ENCODE measurements around the gene ZMIZ1.
A peak's percentile ranks its signal among the peaks of the same experiment; 100 is the strongest.

Gene ZMIZ1

GRCh38 chr10:79201706-79202105 lies 132.9 kb downstream of the ZMIZ1 start:
- in situ Hi-C loops (cut with HindIII; ENCODE audit: low pct_ligation_motif_present, low sequenced_read_pairs), result no loop called here
- Histone ChIP-seq H3K27ac (no peak overlapping the region), H3K36me3 (replicated peaks) (peaks cover 20% of the 10 kb centered on the region), H3K4me3 (ENCODE audit: low read depth, low read length) (no peak overlapping the region), H3K27me3 (replicated peaks) (no peaks in the 10 kb centered on the region)
- TF ChIP-seq CTCF (IDR thresholded peaks at IDR 0.05; ENCODE audit: low read depth, low read length, missing control alignments), result no peak
- no peak for DNase-seq

- no peak overlapping the region for H3K4me3 ChIP-seq (ENCODE audit: low read depth, low read length)
- DNase-seq, result no peak
- peaks cover 22% of the 10 kb centered on the region for H3K36me3 ChIP-seq (replicated peaks)
- peak; percentile 80 for TF ChIP-seq CTCF (IDR thresholded peaks at IDR 0.05; ENCODE audit: low read depth, low read length, missing control alignments)
- H3K27ac ChIP-seq, result no peak overlapping the region
- in situ Hi-C loops (cut with HindIII; ENCODE audit: low pct_ligation_motif_present, low sequenced_read_pairs), result no loop called here
- H3K27me3 ChIP-seq (replicated peaks), result no peaks in the 10 kb centered on the region
Measured at GRCh38 chr10:79202188-79203013, 133.6 kb downstream of the ZMIZ1 start.

GRCh38 chr10:79203014-79203644 lies 134.4 kb downstream of the ZMIZ1 start:
- TF ChIP-seq CTCF (IDR thresholded peaks at IDR 0.05; ENCODE audit: low read depth, low read length, missing control alignments), result no peak
- Histone ChIP-seq H3K36me3 (replicated peaks) (peaks cover 26% of the 10 kb centered on the region), H3K4me3 (ENCODE audit: low read depth, low read length) (no peak overlapping the region), H3K27ac (no peak overlapping the region), H3K27me3 (replicated peaks) (no peaks in the 10 kb centered on the region)
- no peak for DNase-seq
- in situ Hi-C loops (cut with HindIII; ENCODE audit: low pct_ligation_motif_present, low sequenced_read_pairs), result no loop called here

GRCh38 chr10:79203833-79204232 lies 135.1 kb downstream of the ZMIZ1 start:
- DNase-seq, result no peak
- no peak for TF ChIP-seq CTCF (IDR thresholded peaks at IDR 0.05; ENCODE audit: low read depth, low read length, missing control alignments)
- Histone ChIP-seq H3K27me3 (replicated peaks) (no peaks in the 10 kb centered on the region), H3K36me3 (replicated peaks) (peaks cover 33% of the 10 kb centered on the region), H3K4me3 (ENCODE audit: low read depth, low read length) (no peak overlapping the region), H3K27ac (no peak overlapping the region)
- in situ Hi-C loops (cut with HindIII; ENCODE audit: low pct_ligation_motif_present, low sequenced_read_pairs), result no loop called here

GRCh38 chr10:79206300-79207095 lies 137.7 kb downstream of the ZMIZ1 start:
- in situ Hi-C loops (cut with HindIII; ENCODE audit: low pct_ligation_motif_present, low sequenced_read_pairs), result no loop called here
- Histone ChIP-seq H3K27me3 (replicated peaks) (no peaks in the 10 kb centered on the region), H3K27ac (no peak overlapping the region), H3K36me3 (replicated peaks) (peaks cover 43% of the 10 kb centered on the region), H3K4me3 (ENCODE audit: low read depth, low read length) (no peak overlapping the region)
- no peak for TF ChIP-seq CTCF (IDR thresholded peaks at IDR 0.05; ENCODE audit: low read depth, low read length, missing control alignments)
- DNase-seq, result no peak

Data from brain microvascular endothelial cell (primary cell).